ENCODE results near the gene OR13A1.
"Not testable (repeated sequence)": the region's sequence is repeated elsewhere in the genome, so short reads cannot be mapped to it uniquely, and the experiment has no call there.

OR13A1 gene

DNA sequence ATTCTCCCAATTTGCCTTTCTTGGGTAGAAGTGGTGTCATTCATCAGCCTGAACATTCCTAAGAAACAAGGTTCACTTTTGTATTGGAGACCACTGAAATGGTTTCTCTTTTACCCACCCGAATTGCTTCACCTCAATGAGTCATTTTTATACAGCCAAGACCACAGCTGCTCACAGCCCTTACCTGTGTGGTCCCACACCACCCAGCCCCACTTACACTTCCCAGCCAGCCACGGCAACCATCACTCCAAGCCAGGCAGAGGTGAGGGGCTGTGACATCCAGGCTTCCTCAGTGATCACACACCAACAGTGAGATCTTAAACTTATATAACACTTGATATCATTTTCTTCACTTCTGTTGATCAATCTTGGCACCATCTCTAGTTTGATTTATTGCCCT, 20.7 kb downstream of the OR13A1 start:
- no peak for DNase-seq
- intact Hi-C loops (cut with DNase I) = no loop called here

- intact Hi-C loops (cut with DNase I) = no loop called here
- no peak for DNase-seq
These were observed 28.4 kb downstream of the OR13A1 start for GRCh38 chr10:45286980-45287379.

DNA sequence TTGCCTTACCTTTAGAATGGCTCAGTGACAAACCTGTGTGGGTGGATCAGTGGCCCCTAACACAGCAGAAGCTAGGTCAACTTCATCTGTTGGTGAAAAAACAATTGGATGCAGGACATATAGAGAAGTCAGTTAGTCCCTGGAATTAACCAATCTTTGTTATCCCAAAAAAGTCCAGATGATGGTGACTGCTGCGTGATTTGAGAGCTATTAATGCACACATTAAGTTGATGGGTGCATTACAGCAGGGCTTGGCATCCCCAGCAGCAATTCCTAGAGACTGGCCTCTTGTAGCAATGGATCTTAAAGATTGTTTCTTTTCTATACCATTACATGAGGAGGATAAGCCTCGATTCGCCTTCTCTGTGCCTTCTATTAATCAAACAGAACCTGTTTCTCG, 33.3 kb downstream of the OR13A1 start:
- intact Hi-C loops (cut with DNase I) = no loop called here

DNA sequence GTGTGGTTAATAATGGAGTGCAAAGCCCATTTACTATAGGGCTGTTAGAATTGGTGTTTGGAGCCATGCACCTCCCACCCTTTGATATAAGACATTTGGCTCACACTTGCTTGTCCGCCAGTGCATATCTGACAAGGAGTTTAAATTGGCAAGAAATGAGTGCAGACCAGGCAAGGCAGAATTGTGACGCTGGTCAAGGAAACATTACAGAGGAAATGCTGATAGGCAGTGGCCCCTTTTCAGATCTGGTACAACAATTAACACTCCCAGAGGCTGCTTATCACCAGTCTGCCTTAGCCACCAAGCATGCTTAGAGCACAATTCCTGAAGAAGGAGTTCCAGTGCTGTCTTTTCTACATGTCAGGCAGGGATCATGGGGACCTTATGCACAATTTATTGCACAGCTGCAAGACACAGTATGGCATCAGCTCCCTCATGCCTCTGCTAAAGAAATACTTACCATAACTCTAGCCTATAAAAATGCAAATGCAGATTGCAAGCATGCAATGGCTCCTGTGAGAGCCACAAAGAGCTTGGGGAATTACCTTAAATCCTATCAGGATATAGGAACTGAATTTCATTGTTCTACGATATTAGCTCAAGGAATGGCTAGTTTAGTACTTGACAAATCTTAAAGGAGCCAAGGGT, 35.2 kb downstream of the OR13A1 start:
- intact Hi-C loops (cut with DNase I) = no loop called here
- DNase-seq = no peak

More for the DNA sequence above, 33.3 kb downstream of the OR13A1 start:
- no peak for DNase-seq

DNA sequence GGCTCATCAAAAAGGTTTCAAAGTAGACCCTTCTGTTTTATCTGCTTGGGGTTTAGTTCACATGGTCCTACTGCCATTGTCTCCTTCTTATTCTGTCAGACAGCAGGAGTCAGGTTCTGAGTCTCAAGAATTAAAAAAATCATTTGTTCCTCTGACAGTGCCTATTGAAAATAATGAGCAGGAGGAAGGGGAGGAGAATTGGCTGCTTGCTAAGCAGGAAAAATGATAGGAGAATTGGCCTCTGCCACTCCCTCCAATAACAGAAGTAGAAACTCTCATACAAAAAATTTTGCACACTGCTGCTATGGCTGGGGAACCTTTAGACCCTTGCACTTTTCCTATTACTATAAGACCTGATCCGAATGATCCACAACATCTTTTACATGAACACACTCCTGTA, 35.7 kb downstream of the OR13A1 start:
- intact Hi-C loops (cut with DNase I) = no loop called here
- no peak for DNase-seq

GRCh38 chr10:45278860-45279498, 36.4 kb downstream of the OR13A1 start:
- DNase-seq = no peak

GRCh38 chr10:45276146-45276545, 39.3 kb downstream of the OR13A1 start:
- intact Hi-C loops (cut with DNase I); DNase-seq: not testable (repeated sequence)

More at GRCh38 chr10:45278860-45279498, 36.4 kb downstream of the OR13A1 start:
- intact Hi-C loops (cut with DNase I) = no loop called here

DNA sequence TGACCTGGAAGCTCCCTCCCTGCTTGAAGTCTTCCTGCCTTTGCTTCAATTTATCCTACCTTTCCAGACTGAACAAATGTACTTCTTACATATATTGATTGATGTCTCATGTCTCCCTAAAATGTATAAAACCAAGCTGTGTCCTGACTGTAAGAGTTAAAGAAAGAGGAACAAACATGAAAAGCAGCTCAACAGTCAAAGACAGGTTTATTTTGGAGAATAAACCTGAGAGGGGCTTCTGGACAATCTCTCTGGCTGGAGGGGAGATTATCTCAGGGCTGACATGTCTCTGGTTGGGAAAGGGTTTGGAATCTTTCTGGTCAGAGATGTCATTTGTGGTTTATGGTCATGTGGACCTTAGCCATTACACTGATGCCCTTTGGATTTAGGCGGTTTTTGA, 41.0 kb downstream of the OR13A1 start:
- intact Hi-C loops (cut with DNase I) = no loop called here
- DNase-seq = no peak

GRCh38 chr10:45267777-45268176, 47.6 kb downstream of the OR13A1 start:
- intact Hi-C loops (cut with DNase I); DNase-seq: not testable (repeated sequence)

DNA sequence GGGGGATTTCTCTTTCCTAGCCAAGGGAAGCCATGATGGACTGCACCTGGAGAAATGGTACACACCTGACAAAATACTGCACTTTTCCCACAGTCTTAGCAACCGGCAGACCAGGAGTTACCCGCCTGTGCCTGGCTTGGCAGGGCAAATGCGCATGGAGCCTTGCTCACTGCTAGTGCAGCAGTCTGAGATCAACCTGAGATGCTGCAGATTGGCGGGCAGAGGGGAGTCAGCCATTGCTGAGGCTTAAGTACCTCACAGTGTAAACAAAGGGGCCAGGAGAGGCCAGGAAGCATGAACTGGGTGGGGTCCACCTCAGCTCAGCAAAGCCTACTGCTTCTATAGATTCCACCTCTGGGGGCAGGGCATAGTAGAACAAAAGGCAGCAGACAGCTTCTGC, 49.4 kb downstream of the OR13A1 start:
- DNase-seq = no peak
- intact Hi-C loops (cut with DNase I) = no loop called here

DNA sequence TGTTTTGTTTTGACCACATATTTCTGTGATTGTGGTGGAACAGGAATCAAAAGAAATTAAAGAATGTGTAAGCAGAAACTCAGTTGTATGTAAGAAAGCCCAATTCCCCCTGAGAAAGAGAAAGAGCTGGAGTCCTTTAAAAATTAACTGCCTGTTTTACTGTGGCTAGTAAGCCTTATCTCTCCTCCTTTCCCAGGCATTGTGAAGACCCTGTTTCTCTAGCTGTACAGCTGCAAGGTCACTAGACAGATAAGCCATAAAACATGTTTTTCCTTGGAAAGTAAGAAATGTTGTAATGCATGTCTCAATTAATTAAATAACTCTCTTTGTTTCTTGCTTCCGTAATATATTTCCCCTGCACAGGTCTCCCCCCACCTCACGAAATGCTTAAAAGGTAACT, 53.5 kb downstream of the OR13A1 start:
- no peak for DNase-seq
- intact Hi-C loops (cut with DNase I) = no loop called here

GRCh38 chr10:45261243-45261775, 54.1 kb downstream of the OR13A1 start:
- no peak for DNase-seq
- intact Hi-C loops (cut with DNase I) = no loop called here

DNA sequence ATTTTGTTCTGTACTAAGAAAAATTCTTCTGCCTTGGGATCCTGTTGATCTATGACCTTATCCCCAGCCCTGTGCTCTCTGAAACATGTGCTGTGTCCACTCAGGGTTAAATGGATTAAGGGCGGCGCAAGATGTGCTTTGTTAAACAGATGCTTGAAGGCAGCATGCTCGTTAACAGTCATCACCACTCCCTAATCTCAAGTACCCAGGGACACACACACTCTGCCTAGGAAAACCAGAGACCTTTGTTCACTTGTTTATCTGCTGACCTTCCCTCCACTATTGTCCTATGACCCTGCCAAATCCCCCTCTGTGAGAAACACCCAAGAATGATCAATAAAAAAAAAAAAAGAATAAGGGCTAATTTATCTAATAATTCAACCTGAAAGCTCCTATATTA, 54.8 kb downstream of the OR13A1 start:
- intact Hi-C loops (cut with DNase I) = not testable (repeated sequence)

DNA sequence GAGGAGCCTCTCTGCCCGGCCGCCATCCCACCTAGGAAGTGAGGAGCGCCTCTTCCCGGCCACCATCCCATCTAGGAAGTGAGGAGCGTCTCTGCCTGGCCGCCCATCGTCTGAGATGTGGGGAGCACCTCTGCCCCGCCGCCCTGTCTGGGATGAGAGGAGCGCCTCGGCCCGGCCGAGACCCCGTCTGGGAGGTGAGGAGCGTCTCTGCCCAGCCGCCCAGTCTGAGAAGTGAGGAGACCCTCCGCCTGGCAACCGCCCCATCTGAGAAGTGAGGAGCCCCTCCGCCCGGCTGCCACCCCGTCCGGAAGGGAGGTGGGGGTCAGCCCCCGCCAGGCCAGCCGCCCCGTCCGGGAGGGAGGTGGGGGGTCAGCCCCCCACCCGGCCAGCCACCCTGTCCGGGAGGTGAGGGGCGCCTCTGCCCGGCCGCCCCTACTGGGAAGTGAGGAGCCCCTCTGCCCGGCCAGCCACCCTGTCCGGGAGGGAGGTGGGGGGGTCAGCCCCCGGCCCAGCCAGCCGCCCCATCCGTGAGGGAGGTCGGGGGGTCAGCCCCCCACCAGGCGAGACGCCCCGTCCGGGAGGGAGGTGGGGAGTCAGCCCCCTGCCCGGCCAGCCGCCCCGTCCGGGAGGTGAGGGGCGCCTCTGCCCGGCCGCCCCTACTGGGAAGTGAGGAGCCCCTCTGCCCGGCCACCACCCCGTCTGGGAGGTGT, 55.5 kb downstream of the OR13A1 start:
- DNase-seq; intact Hi-C loops (cut with DNase I): not testable (repeated sequence)

More for the DNA sequence above, 54.8 kb downstream of the OR13A1 start:
- not testable (repeated sequence) for DNase-seq

GRCh38 chr10:45257600-45257999, 57.8 kb downstream of the OR13A1 start:
- DNase-seq = no peak
- intact Hi-C loops (cut with DNase I) = no loop called here

GRCh38 chr10:45256246-45256645, 59.2 kb downstream of the OR13A1 start:
- no peak for DNase-seq
- intact Hi-C loops (cut with DNase I) = no loop called here

GRCh38 chr10:45255706-45256105, 59.7 kb downstream of the OR13A1 start:
- intact Hi-C loops (cut with DNase I) = no loop called here
- DNase-seq = no peak

- intact Hi-C loops (cut with DNase I) = no loop called here
- DNase-seq = no peak
These were observed 60.5 kb downstream of the OR13A1 start for GRCh38 chr10:45254892-45255291.

DNA sequence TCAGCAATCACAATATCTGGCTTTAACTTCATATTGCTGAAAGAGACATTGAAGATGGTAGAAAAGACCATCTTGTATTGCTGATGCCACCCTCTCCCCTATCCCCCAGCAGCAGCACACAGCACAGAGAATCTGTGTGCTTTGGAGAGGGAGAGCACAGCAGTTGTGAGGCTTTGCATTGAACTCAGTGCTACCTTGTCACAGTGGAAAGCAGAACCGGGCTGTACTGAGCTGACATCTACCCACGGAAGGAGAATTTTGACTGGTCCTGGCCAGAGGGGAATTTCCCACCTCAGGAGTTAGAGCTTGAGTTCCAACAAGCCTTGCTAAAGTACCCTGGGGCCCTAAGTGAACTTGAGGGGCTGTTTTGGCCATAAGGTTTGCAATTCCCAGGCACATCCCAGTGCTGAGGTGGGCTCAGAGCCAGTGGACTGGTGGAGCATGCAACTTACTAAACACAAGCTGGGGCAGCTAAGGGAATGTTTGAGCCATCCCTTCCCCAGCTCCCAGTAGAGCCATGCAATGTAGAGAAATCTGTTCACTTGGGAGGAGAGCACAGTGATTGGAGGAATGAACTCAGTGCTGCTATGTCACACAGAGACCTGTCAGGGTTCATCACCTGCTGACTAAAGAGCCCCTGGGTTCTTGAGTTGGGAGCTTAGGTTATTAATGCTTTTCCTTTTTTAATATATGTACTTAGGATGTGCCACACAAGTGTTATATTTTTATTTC, 62.1 kb downstream of the OR13A1 start:
- intact Hi-C loops (cut with DNase I) = no loop called here
- DNase-seq = no peak

All from head of caudate nucleus (tissue), 42 donors.